SJCRH30 (cell line): ENCODE measurements around the gene TPX2. TPM values are rescaled to one million over a fixed set of nuclear protein-coding genes. Genes with fewer than 3 reads are reported as not detected.

Experiments used
- DNase-seq, 2 experiments: peaks; one replicate each; pipeline ENCODE4 v3.0.0-alpha.2; 2015 to 2020
- H3K27ac ChIP-seq: fragments of 250-450 bp; sonication (Bioruptor Pico); 2 replicates; pipeline ENCODE4 v1.5.1; 2020; ENCODE audit warnings: mild to moderate bottlenecking, moderate library complexity
- H3K27me3 ChIP-seq: fragments of 250-450 bp; sonication (Bioruptor Pico); 2 replicates; pipeline ENCODE4 v1.5.1; 2020; ENCODE audit warnings: mild to moderate bottlenecking, moderate library complexity
- H3K36me3 ChIP-seq: fragments of 250-450 bp; sonication (Bioruptor Pico); 2 replicates; pipeline ENCODE4 v1.5.1; 2020; ENCODE audit warnings: mild to moderate bottlenecking, moderate library complexity
- H3K4me1 ChIP-seq: fragments of 250-450 bp; sonication (Bioruptor Pico); 2 replicates; pipeline ENCODE4 v1.5.1; 2020; ENCODE audit warnings: mild to moderate bottlenecking, moderate library complexity
- H3K4me3 ChIP-seq: fragments of 250-450 bp; sonication (Bioruptor Pico); 2 replicates; pipeline ENCODE4 v1.5.1; 2020; ENCODE audit warnings: mild to moderate bottlenecking, moderate library complexity
- H3K9me3 ChIP-seq: fragments of 250-450 bp; sonication (Bioruptor Pico); replicated peaks from 2 replicates; pipeline ENCODE4 v1.5.1; 2020; ENCODE audit warnings: mild to moderate bottlenecking, moderate library complexity
- total RNA-seq: library from RNA; depleted of rRNA; stranded (reverse); fragments of >200 nt; shearing (Covaris generic); gene quantifications from 2 replicates; pipeline ENCODE4 v1.2.3, GENCODE V29; 2014; rRNA removed

The TPX2 gene
- total RNA-seq, 1 experiment from 2014 or later: 237 TPM

GRCh38 chr20:31843881-31844280, 104.8 kb downstream of the TPX2 start:
- Histone ChIP-seq H3K4me3 (peak overlapping the region; percentile 60), H3K9me3 (no peaks in the 10 kb centered on the region), H3K27ac (peak overlapping the region; percentile 71; the same call in 1 of the 2 replicates), H3K36me3 (no peaks in the 10 kb centered on the region), H3K4me1 (peaks cover 50% of the 10 kb centered on the region), H3K27me3 (no peaks in the 10 kb centered on the region)
- peak in 1 of 2 experiments; percentile 34 for DNase-seq

- DNase-seq: peak in 1 of 2 experiments; percentile 33
- Histone ChIP-seq H3K27me3 (no peaks in the 10 kb centered on the region), H3K9me3 (no peaks in the 10 kb centered on the region), H3K4me1 (peaks cover 41% of the 10 kb centered on the region), H3K36me3 (no peaks in the 10 kb centered on the region), H3K4me3 (peak overlapping the region; percentile 60), H3K27ac (peak overlapping the region; percentile 71)
Observed at GRCh38 chr20:31844737-31845299, 105.7 kb downstream of the TPX2 start.

- Histone ChIP-seq H3K4me1 (peaks cover 38% of the 10 kb centered on the region), H3K9me3 (no peaks in the 10 kb centered on the region), H3K36me3 (no peaks in the 10 kb centered on the region), H3K27me3 (no peaks in the 10 kb centered on the region), H3K27ac (peak within 1 kb of the TSS; percentile 71), H3K4me3 (peak within 1 kb of the TSS; percentile 60)
- peak; percentile 95 to 96 for DNase-seq
Observed at GRCh38 chr20:31845300-31845863, 106.3 kb downstream of the TPX2 start, which contains the start of gene FOXS1. TSS of gene FOXS1 (minus strand) at chr20:31845604. CDS start at chr20:31845542, 62 bp downstream.

- no peak for DNase-seq
- peaks cover 24% of the 10 kb centered on the region for H3K4me1 ChIP-seq
- H3K4me3 ChIP-seq: no peak overlapping the region
- no peaks in the 10 kb centered on the region for H3K9me3 ChIP-seq
- H3K36me3 ChIP-seq: no peaks in the 10 kb centered on the region
- H3K27ac ChIP-seq: no peak overlapping the region
- H3K27me3 ChIP-seq: no peaks in the 10 kb centered on the region
Observed at GRCh38 chr20:31846793-31847138, 107.7 kb downstream of the TPX2 start.

- Histone ChIP-seq H3K4me1 (peaks cover 9% of the 10 kb centered on the region; the same call in 1 of the 2 replicates), H3K36me3 (no peaks in the 10 kb centered on the region), H3K9me3 (no peaks in the 10 kb centered on the region), H3K27ac (no peak overlapping the region), H3K4me3 (no peak overlapping the region), H3K27me3 (no peaks in the 10 kb centered on the region)
- DNase-seq: no peak
Observed at GRCh38 chr20:31848088-31848999, 109.3 kb downstream of the TPX2 start.

GRCh38 chr20:31849306-31849930, 110.3 kb downstream of the TPX2 start:
- no peak overlapping the region for H3K4me3 ChIP-seq
- peaks cover 7% of the 10 kb centered on the region; the same call in 1 of the 2 replicates for H3K4me1 ChIP-seq
- no peak for DNase-seq
- H3K9me3 ChIP-seq: no peaks in the 10 kb centered on the region
- H3K27ac ChIP-seq: no peak overlapping the region
- no peaks in the 10 kb centered on the region for H3K36me3 ChIP-seq
- 0 out of 2 replicates have a peak, but pooled peaks cover 3% of the 10 kb centered on the region for H3K27me3 ChIP-seq

Other genes starting within 250 kb of the TPX2 start
- gene HM13, start 224.8 kb upstream of the TPX2 start, total RNA-seq: 101 and 105 TPM in 2 replicates
- gene ID1, start 134.0 kb upstream of the TPX2 start, total RNA-seq: 71.6 and 73.9 TPM in 2 replicates
- not detected in 2 replicates for gene COX4I2, start 101.4 kb upstream of the TPX2 start, total RNA-seq
- gene BCL2L1, start 16.4 kb upstream of the TPX2 start, total RNA-seq: 33.1 and 33.4 TPM in 2 replicates
- 3.1 and 3.5 TPM in 2 replicates for gene MYLK2, start 80.1 kb downstream of the TPX2 start, total RNA-seq
- 55.5 and 69.0 TPM in 2 replicates for gene FOXS1, start 106.3 kb downstream of the TPX2 start, total RNA-seq
- 2.5 and 2.9 TPM in 2 replicates for gene DUSP15, start 131.2 kb downstream of the TPX2 start, total RNA-seq
- gene TTLL9, start 131.3 kb downstream of the TPX2 start, total RNA-seq: 0.05 TPM in 1 of 2 replicates, not detected in the other
- 23.9 and 24.0 TPM in 2 replicates for gene PDRG1, start 212.8 kb downstream of the TPX2 start, total RNA-seq
- gene XKR7, start 228.9 kb downstream of the TPX2 start, total RNA-seq: 0.02 and 0.03 TPM in 2 replicates